HPDE6-E6E7 (cell line): ENCODE results near the gene MTFR1L.

Experiments used
- DNase-seq: peaks from one replicate; pipeline ENCODE4 v3.0.0; 2011; ENCODE audit warnings: missing footprints; ENCODE audit errors: extremely low spot score

The MTFR1L gene

DNA sequence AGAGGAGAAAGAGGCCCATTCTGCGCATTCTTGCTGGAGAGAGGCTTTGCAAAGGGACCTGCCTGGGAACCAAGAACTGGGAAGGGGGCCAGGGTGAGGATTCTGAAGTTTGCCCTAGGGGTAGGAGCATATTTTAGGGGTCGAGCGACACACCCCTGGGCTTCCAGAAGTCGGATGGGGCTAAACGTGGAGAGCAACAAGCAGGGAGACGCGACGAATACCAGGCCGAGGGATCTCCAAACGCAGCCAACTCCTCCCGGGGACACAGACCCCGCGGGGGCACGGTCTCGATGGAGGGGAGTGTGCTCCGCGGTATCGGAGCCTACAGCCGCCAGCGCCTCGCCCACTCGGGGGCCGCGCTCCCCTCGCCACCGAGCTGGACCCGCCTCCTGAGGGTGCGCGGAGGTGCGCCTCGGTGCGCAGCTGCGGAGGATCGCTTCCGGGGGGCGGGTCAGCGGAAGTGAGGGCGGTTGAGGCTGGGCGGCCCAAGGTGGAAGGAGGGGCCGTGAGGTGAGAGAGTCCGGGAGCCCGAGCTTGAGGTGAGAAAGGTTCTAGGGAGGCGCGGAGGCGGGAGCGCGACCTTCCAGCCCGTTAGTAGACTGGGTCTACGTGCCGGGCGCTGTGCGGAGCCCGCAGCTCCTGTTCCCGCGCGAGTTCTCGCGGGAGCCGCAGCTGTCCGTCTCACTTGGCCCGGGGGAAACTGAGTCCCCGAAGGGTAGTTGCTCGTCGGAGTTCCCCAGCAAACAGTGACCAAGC, at the start of gene MTFR1L:
Gene MTFR1L (plus strand): TSS at position 464 of the 756 bp plus-strand sequence. CDS start 3,151 bp downstream, outside the sequence.
- DNase-seq = peak; percentile 92

DNA sequence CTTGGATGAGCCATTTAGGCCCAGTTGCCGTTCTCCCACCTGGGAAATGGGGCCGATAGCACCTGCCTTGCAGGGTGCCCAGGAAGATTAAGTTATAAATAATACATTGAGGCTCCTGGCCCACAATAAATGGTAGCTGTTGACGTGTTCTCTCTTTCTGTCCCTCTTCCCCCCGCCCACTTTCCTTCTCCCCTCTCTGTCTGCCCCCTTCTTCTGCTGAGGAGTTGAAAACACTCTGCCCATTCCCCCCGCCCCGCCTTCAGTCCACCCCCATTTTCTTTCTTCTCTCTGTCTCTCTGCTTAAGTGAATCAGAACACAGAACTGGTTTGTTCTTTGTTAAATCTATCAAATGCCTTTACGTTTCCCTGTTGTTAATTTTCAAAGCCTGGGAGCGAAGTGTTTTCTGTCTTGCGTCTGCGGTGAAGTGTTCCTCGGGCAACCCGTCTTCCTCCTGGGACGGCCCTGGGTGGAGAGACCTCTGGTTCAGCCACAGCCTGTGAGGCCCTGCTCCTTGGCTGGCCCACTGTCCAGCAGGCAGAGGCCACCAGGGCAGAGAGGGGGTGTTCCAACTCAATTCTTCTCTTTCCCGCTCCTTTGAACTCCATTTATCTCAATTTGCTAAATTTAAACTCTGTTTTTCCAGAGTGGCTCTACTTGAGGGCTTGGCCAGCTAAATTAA, 49.1 kb upstream of the MTFR1L start:
- DNase-seq = no peak

GRCh38 chr1:25771221-25772114, 48.3 kb upstream of the MTFR1L start:
- no peak for DNase-seq

DNA sequence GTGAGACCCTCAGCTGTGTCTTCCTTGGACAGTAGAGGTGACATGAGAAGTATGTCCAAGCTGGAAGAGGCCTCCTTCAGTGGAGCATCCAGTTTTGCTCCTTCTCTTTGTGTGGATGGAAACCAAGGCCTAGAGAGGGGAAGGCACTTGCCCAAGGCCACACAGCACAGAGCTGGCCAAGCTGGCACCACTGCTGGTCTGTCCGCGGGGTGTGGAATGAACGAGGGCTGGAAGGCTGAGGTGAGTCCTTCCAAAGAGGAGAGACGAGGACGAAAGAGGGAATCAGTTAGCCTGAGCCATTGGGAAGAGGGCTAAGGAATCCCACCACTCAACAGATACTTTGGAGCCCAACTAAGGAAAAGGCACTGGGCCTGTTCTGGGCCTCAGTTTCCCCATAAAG, 47.6 kb upstream of the MTFR1L start:
- DNase-seq = no peak

DNA sequence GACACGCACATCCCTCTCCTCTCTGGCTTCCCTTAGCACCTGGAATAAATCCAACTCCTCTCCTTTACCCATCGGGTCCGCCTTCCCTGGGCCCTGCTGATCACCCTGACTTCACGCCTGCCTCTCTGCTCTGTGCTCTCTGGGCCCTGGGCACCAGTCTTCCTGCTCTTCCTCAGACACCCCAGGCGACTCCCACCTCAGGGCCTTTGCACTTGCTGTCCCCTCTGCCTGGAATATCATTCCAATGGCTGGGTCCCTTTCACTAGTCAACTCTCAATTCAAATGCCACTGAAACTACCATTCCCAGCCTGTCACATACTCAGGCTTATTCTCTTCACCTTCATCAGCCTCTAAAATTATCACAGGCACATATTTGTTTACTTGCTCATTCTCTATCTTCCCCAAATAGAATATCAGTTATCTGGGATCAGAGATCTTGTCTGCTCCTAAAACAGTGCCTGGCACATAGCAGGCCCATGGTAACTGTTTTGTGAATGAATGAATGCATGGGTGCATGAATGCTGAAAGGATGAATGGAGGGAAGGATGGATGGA, 47.0 kb upstream of the MTFR1L start:
- DNase-seq = no peak

- peak; percentile 34 for DNase-seq
Observed at GRCh38 chr1:25773441-25774125, 46.2 kb upstream of the MTFR1L start.

DNA sequence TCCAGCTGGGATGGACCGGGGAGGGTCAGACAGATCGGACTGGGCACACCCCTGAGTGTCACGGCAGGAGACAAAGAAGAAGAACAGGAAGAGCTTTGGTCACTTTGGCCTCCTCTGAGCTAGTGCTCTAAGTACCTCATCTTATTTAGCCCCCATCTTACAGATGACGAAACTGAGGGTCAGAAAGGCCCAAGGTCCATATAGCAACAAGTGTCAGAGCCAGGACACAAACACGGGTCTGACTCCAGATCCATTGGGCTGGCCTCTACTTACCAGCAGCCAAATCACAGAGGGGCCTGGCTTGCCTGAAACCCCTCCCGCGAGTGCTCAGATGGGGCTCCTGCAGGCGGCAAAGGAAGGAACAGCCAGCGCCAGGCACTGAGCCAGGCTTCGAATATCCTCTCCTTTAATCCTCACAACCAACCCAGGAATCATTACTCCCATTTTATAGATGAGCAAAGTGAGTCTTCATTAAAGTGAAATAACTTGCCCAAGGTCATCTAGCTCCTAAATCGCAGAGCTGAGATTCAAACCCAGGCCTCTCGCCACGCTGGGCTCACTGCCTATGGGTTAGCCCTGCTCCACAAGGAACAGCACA, 45.4 kb upstream of the MTFR1L start:
- no peak for DNase-seq

GRCh38 chr1:25774921-25775771, 44.6 kb upstream of the MTFR1L start:
- DNase-seq = no peak

DNA sequence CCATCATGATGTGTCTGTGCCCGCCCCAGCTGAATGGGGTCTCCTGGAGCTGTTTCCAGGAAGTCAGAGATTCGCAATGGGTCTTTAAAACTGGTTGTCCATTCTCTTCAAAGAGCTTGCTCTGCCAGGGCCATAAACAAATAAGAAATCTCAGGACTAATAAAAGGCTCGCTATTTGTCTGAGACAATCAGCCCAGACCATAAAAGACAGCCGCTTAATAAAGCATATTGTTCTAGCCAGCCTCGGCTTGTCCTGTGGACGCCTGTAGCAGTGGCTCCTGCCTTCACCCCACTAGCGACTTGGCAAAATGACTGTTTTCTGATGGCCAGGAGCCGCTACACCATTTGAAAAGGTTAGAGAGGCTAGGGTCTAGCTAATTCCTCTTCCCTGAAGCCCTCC, 40.4 kb upstream of the MTFR1L start:
- DNase-seq = no peak

DNA sequence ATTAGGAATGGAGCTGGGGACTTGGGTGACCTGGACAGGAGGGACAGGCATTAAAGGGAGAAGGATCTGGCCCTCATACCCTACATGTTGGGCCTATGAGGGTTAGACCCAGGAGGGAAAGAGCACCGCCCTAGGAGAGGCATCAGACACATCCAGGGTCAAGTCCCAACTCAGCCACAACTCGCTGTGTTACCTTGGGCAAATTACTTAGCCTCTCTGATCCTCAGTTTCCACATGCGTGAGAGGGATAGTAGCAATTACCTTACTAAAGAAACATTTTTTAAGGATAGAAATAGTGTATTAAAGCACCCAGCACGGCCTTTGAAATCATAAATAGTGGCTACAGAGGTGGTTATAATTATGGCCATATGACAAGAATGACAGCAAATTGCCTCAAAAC, 39.9 kb upstream of the MTFR1L start:
- DNase-seq = no peak

DNA sequence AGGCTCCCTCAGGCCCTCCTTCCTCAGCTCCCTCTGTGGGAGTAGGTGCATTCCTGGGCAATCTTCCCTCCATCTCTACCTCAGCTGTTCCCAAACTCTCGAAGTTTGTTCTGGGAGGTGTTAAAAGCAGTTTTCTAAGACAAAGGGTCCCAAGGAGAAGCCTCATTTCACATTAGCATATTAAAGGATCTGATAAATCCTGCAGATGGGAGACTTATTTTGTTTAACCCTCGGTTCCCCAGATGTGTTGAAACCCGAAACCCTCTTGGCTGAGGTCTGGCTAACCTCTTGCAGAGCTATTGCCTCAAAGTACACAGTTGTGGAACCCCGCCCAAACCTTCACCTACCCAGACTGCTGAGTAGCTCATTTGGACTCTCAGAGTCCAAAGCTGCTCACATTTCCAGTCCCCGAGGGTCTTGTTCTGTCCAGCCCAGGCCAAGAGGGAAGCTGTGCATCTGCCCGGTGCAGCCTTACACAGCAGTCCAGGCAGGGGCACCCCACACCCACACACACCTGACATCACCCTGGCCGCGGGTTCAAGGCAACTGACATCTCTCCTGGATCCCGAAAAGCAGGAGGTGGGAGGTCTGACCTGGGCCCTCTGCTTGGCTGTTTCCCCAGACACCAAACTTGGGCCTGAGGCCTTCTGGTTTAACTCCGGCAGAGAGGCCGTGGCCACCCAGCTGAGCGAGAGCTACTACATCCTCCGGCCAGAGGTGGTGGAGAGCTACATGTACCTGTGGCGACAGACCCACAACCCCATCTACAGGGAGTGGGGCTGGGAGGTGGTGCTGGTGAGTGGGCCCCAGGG, 39.2 kb upstream of the MTFR1L start:
- no peak for DNase-seq

DNA sequence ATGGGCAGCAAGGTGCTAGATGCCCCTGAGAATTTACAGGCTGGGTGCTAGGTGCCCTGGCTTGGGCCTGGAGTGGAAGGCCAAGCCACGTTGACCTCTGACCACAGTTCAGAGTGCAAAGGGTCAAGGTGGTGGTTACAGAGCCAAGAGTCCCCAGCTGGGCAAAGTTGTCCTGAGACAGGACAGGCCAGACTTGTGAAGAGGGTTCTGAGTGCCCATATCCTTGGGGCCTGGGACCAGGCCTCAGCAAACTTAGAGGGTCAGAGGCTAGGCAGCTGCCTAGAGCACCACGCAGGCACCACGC, 38.7 kb upstream of the MTFR1L start:
- DNase-seq = no peak

DNA sequence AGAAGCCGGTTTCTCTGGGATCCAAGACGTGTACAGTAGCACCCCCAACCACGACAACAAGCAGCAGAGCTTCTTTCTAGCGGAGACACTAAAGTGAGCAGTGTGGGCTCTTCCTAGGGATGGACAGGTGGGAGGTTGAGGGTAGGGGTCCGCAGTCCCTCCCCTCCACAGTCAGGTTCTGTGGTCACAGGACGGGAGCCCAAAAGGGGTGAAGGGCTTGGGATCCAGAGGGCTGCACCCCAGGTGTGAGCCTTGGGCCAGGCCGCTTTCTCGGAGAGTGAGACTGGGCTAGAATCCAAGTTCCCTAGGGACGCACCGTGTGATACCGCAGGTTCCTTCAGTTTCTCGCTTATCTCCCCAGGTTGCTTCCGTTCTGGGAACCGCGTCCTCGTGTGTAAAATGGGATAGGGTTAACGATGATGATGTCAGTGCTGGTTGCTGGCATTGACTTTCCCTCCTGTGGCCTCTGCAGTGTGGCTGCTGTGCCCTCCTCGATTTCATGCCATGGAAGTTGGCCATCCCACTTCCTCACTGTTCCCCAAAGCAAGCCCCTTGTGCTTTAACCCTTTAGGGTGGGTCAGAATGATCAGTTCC, 37.0 kb upstream of the MTFR1L start:
- DNase-seq = no peak

- DNase-seq = no peak
Observed at GRCh38 chr1:25784575-25785051, 35.1 kb upstream of the MTFR1L start.

DNA sequence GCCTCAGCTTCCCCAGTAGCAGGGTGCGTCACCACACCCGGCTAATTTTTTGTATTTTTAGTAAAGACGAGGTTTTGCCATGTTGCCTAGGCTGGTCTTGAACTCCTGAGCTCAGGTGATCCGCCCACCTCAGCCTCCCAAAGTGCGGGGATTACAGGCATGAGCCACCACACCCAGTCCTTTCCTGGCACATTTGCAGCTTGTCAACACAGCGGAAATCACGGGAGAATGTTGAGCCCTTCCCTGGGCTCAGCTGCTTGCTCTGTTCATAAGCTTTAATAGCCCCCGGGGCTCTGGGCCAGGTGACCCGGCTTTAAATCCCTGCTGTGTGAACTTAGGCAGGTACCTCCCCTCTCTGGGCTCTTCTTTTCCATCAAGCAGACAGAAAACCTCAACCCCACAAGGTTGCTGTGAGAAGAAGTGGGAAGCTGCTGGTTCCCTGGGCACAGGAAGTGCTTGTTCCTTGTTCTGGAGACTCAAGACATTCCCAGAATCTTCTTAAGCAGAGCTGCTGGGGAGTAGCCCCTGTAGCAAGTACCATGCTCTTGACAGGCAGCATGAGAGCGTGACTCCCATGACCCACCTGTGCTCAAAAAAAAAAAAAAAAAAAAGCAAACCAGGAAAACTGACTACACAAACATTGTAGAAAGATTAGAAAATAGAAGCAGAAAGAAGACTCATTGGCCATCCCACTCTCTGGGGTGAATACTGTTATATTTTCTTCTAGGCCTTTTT, 34.3 kb upstream of the MTFR1L start:
- DNase-seq = no peak

- no peak for DNase-seq
Observed at GRCh38 chr1:25786887-25787759, 32.6 kb upstream of the MTFR1L start.

DNA sequence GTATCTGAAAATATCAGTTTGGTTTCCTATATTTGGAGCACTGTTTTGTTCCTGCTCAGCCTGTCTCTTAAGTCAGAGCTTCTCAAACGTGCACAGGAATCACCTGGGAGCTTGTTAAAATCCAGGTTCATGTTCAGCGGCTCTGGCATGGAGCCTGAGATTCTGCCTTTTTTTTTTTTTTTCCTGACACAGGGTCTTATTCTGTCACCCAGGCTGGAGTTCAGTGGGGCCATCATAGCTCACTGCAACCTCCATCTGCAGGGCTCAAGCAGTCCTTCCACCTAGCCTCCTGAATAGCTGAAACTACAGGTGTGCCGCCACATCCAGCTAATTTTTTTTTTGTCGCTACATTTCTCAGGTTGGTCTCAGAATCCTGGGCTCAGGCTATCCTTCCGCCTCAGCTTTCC, 32.0 kb upstream of the MTFR1L start:
- no peak for DNase-seq
